Neural cell (in vitro differentiated cells): Measurements from ENCODE around the gene BET1L.

ENCODE experiments used
- EP300 ChIP-seq: fragments of 450-650 bp; conservative IDR thresholded peaks from 2 replicates; pipeline ENCODE4 v1.6.1; 2014; ENCODE audit warnings: antibody characterized with exemption, mild to moderate bottlenecking, moderate library complexity; ENCODE audit not compliant: poor library complexity, severe bottlenecking
- EZH2 ChIP-seq: fragments of 200-600, 300-800 bp; shearing (Covaris generic), sonication (generic); IDR thresholded peaks from 2 replicates; pipeline ENCODE4 v1.6.1; 2014; ENCODE audit warnings: antibody characterized with exemption, low read length, borderline replicate concordance, mild to moderate bottlenecking; ENCODE audit not compliant: insufficient read depth, poor library complexity, severe bottlenecking
- POLR2AphosphoS5 ChIP-seq: IDR thresholded peaks from 2 replicates; pipeline ENCODE4 v1.6.1; 2012
- RAD21 ChIP-seq: fragments of 450-650 bp; conservative IDR thresholded peaks from 2 replicates; pipeline ENCODE4 v1.6.1; 2014; ENCODE audit warnings: antibody characterized with exemption, mild to moderate bottlenecking, moderate library complexity
- TAF1 ChIP-seq: IDR thresholded peaks from 2 replicates; pipeline ENCODE4 v1.6.1; 2012; ENCODE audit warnings: low read depth
- TF ChIP-seq, protein P1 (sequence below): fragments of 450-650 bp; IDR thresholded peaks from 2 replicates; pipeline ENCODE4 v1.5.1; 2014; ENCODE audit warnings: antibody characterized with exemption, mild to moderate bottlenecking, moderate library complexity; ENCODE audit not compliant: poor library complexity, severe bottlenecking

DNA sequence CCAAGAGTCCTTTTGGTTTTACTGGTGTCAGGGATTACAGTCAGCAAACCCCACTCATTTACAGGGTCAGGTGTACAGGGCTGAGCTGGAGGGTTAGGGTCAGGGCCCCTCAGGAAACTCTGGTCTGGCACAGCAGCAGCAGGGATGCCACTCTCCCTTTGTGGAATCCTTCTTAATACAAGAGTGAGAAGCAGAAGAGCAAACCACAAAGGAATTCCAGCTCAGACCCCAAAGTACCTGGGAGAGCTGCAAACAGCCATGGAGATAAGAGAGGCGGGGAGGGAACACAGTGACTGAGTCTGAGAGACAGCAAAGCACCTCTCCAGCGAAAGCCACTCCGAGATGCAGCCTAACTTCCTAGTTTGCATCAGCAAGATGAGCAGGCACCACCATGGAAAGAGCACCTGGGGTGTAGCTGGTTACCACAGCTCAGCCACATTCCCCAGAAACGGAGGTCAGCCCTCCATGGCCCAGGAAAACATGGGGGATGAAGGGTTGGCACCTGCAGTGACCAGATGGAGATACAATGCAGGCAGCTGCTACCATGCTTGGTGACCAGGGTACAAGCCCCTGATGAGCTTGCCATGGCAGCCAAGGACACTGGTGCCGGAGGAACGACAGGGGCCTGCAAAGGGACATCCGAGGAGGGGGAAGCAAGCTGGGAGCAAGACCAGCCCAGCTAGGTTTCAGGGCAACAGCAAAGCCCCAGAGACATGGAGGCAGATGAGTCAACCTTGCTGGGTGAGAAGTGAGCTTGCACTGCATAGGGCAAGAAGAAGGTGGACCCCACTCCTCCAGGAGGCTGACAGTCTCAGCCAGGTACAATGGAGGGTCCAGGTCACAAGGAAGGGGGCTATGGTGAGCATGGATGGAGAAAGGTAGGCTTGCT lies 3.9 kb downstream of the BET1L start:
- TF ChIP-seq EZH2 (no peak), EP300 (no peak), POLR2AphosphoS5 (no peak), TAF1 (no peak), RAD21 (no peak)
- TF ChIP-seq, protein P1, sequence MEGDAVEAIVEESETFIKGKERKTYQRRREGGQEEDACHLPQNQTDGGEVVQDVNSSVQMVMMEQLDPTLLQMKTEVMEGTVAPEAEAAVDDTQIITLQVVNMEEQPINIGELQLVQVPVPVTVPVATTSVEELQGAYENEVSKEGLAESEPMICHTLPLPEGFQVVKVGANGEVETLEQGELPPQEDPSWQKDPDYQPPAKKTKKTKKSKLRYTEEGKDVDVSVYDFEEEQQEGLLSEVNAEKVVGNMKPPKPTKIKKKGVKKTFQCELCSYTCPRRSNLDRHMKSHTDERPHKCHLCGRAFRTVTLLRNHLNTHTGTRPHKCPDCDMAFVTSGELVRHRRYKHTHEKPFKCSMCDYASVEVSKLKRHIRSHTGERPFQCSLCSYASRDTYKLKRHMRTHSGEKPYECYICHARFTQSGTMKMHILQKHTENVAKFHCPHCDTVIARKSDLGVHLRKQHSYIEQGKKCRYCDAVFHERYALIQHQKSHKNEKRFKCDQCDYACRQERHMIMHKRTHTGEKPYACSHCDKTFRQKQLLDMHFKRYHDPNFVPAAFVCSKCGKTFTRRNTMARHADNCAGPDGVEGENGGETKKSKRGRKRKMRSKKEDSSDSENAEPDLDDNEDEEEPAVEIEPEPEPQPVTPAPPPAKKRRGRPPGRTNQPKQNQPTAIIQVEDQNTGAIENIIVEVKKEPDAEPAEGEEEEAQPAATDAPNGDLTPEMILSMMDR, result no peak
